CD4-positive, alpha-beta T cell treated with Interleukin-6 for 4 hours (primary cell): ENCODE results near the gene PSMD7.
"Not testable (repeated sequence)": the region's sequence is repeated elsewhere in the genome, so short reads cannot be mapped to it uniquely, and the experiment has no call there.

Experiments
- DNase-seq: peaks from one replicate; pipeline ENCODE4 v3.0.0-alpha.2; 2020; ENCODE audit warnings: mixed read lengths

Gene PSMD7

GRCh38 chr16:74297145-74297665 lies 591 bp downstream of the PSMD7 start:
- peak; percentile 7 for DNase-seq

GRCh38 chr16:74298104-74298503 lies 1.5 kb downstream of the PSMD7 start:
- DNase-seq = no peak

- DNase-seq = no peak
Observed at GRCh38 chr16:74302341-74302740, 5.7 kb downstream of the PSMD7 start.

- DNase-seq = no peak
Observed at GRCh38 chr16:74304164-74304834, 7.7 kb downstream of the PSMD7 start.

- DNase-seq = no peak
Observed at GRCh38 chr16:74304835-74305176, 8.2 kb downstream of the PSMD7 start.

GRCh38 chr16:74305281-74305680 lies 8.7 kb downstream of the PSMD7 start:
- no peak for DNase-seq

GRCh38 chr16:74305978-74306784 lies 9.6 kb downstream of the PSMD7 start:
- no peak for DNase-seq

GRCh38 chr16:74307383-74307782 lies 10.8 kb downstream of the PSMD7 start:
- no peak for DNase-seq

- DNase-seq = peak; percentile 16
Observed at GRCh38 chr16:74309789-74310781, 13.5 kb downstream of the PSMD7 start.

- DNase-seq = no peak
Observed at GRCh38 chr16:74315059-74315458, 18.4 kb downstream of the PSMD7 start.

- DNase-seq = no peak
Observed at GRCh38 chr16:74320707-74321106, 24.1 kb downstream of the PSMD7 start.

GRCh38 chr16:74321356-74321755 lies 24.7 kb downstream of the PSMD7 start:
- no peak for DNase-seq

- no peak for DNase-seq
Observed at GRCh38 chr16:74322301-74322710, 25.7 kb downstream of the PSMD7 start.

GRCh38 chr16:74324777-74325176 lies 28.2 kb downstream of the PSMD7 start:
- not testable (repeated sequence) for DNase-seq

GRCh38 chr16:74325641-74326040 lies 29.0 kb downstream of the PSMD7 start:
- DNase-seq = no peak

GRCh38 chr16:74328346-74328745 lies 31.7 kb downstream of the PSMD7 start:
- not testable (repeated sequence) for DNase-seq

GRCh38 chr16:74332469-74332868 lies 35.9 kb downstream of the PSMD7 start:
- not testable (repeated sequence) for DNase-seq

GRCh38 chr16:74337506-74337905 lies 40.9 kb downstream of the PSMD7 start:
- not testable (repeated sequence) for DNase-seq

- DNase-seq = not testable (repeated sequence)
Observed at GRCh38 chr16:74339226-74339625, 42.6 kb downstream of the PSMD7 start.

GRCh38 chr16:74353038-74353437 lies 56.4 kb downstream of the PSMD7 start:
- not testable (repeated sequence) for DNase-seq
